PC-9 (cell line): ENCODE data around the gene SECTM1. TPM values are rescaled to one million over a fixed set of nuclear protein-coding genes. Genes with fewer than 3 reads are reported as not detected.

Experiments
- BruUV-seq: library from RNA; stranded (reverse); fragments of 400-500 nt; replicated peaks from 2 replicates; lab custom pipeline; 2021; lab: Mats Ljungman, UMichigan
- CTCF ChIA-PET: fragments of 300-600 bp; sonication (Branson Sonifier 250); formaldehyde crosslinking; loops from one replicate; lab custom pipeline; 2022; ENCODE audit warnings: antibody characterized with exemption; lab: Charles Lee
- POLR2A ChIA-PET: fragments of 300-600 bp; sonication (Branson Sonifier 250); formaldehyde crosslinking; loops from one replicate; lab custom pipeline; 2022; ENCODE audit warnings: antibody characterized with exemption; ENCODE audit not compliant: unreplicated experiment; lab: Charles Lee
- DNase-seq, 2 experiments: peaks; one replicate each; pipeline versions ENCODE4 v3.0.0 to v3.0.0-alpha.2; 2015 to 2022; ENCODE audit warnings: mixed read lengths in 1 of 2
- H2AFZ ChIP-seq: fragments of 200-600 bp; sonication (generic); 2 replicates; pipeline ENCODE4 v1.8.1; 2017; ENCODE audit warnings: antibody characterized with exemption
- H3F3A ChIP-seq: fragments of 200-600 bp; sonication (generic); 2 replicates; pipeline ENCODE4 v1.8.1; 2017; ENCODE audit warnings: antibody characterized with exemption, mild to moderate bottlenecking, low read depth; ENCODE audit not compliant: insufficient read depth
- H3K27ac ChIP-seq: fragments of 200-600 bp; sonication (generic); 2 replicates; pipeline ENCODE4 v1.6.1; 2016; ENCODE audit warnings: mixed run types
- H3K27me3 ChIP-seq: fragments of 200-600 bp; sonication (generic); 2 replicates; pipeline ENCODE4 v1.6.1; 2016; ENCODE audit warnings: low read depth, mixed run types; ENCODE audit not compliant: insufficient read depth
- H3K36me3 ChIP-seq: fragments of 200-600 bp; sonication (generic); 2 replicates; pipeline ENCODE4 v1.6.1; 2016; ENCODE audit warnings: low read depth, mixed run types
- H3K4me1 ChIP-seq: fragments of 200-600 bp; sonication (generic); replicated peaks from 2 replicates; pipeline ENCODE4 v1.6.1; 2016; ENCODE audit warnings: mixed run types; ENCODE audit not compliant: insufficient read depth
- H3K4me2 ChIP-seq: fragments of 200-600 bp; sonication (generic); 2 replicates; pipeline ENCODE4 v1.6.1; 2017; ENCODE audit warnings: mixed run types
- H3K4me3 ChIP-seq: fragments of 200-600 bp; sonication (generic); 2 replicates; pipeline ENCODE4 v1.6.1; 2016; ENCODE audit warnings: mixed run types
- H3K79me2 ChIP-seq: fragments of 200-600 bp; sonication (generic); 2 replicates; pipeline ENCODE4 v1.6.1; 2017; ENCODE audit warnings: low read depth, mixed run types
- H3K9me2 ChIP-seq: fragments of 200-600 bp; sonication (generic); 2 replicates; pipeline ENCODE4 v1.8.1; 2017; ENCODE audit warnings: mild to moderate bottlenecking; ENCODE audit not compliant: insufficient read depth
- H3K9me3 ChIP-seq: fragments of 200-600 bp; sonication (generic); 2 replicates; pipeline ENCODE4 v1.8.1; 2016; ENCODE audit warnings: low read depth; ENCODE audit not compliant: insufficient read depth
- H4K20me1 ChIP-seq: fragments of 200-600 bp; sonication (generic); 2 replicates; pipeline ENCODE4 v1.8.1; 2017; ENCODE audit not compliant: insufficient read depth
- EZH2 ChIP-seq: fragments of 200-600 bp; sonication (generic); IDR thresholded peaks from 2 replicates; pipeline ENCODE4 v1.8.0; 2017; ENCODE audit warnings: antibody characterized with exemption, low read depth
- intact Hi-C: fragments of 100-400 bp; cut with micrococcal nuclease; formaldehyde crosslinking; loops from one replicate; pipeline ENCODE4 v1.10.0; 2022; ENCODE audit not compliant: unreplicated experiment
- total RNA-seq: library from RNA; stranded (reverse); gene quantifications from 2 replicates; pipeline ENCODE4 v1.2.3, GENCODE V29; 2021
- TF ChIP-seq, protein P1 (sequence below): fragments of 200-600 bp; sonication (generic); conservative IDR thresholded peaks from 2 replicates; pipeline ENCODE4 v1.6.1; 2017; ENCODE audit warnings: mixed run types, antibody characterized with exemption, mild to moderate bottlenecking, moderate library complexity

Gene SECTM1
- total RNA-seq, 1 experiment from 2014 or later = 3.6 TPM

- Histone ChIP-seq H3K27ac (peak overlapping the region; percentile 90), H3K36me3 (no peaks in the 10 kb centered on the region), H3K9me2 (no peaks in the 10 kb centered on the region), H3K4me3 (no peak overlapping the region; the same call in 1 of the 2 replicates), H2AFZ (no peak overlapping the region), H4K20me1 (no peaks in the 10 kb centered on the region), H3K9me3 (no peaks in the 10 kb centered on the region), H3F3A (peaks cover 35% of the 10 kb centered on the region), H3K27me3 (no peaks in the 10 kb centered on the region), H3K4me2 (peak overlapping the region; percentile 70), H3K4me1 (peaks cover 48% of the 10 kb centered on the region), H3K79me2 (no peaks in the 10 kb centered on the region)
- ChIA-PET POLR2A (interaction anchor here (0.5 to 2.4 kb wide), 6 partner anchors 11 to 802 kb away, joined by 4 to 18 read pairs (median 6); no protein-coding TSS in a partner anchor), CTCF (interaction anchor here (0.5 kb wide), 1 partner anchor 486 kb away, joined by 4 read pairs; no protein-coding TSS in a partner anchor)
- intact Hi-C loops = loop anchor here (10.0 kb wide), 1 partner anchor 53 kb away; the partner anchor contains the start of gene SECTM1
- TSS peak; percentile 35 for BruUV-seq
- no peak for TF ChIP-seq EZH2
- TF ChIP-seq, protein P1, sequence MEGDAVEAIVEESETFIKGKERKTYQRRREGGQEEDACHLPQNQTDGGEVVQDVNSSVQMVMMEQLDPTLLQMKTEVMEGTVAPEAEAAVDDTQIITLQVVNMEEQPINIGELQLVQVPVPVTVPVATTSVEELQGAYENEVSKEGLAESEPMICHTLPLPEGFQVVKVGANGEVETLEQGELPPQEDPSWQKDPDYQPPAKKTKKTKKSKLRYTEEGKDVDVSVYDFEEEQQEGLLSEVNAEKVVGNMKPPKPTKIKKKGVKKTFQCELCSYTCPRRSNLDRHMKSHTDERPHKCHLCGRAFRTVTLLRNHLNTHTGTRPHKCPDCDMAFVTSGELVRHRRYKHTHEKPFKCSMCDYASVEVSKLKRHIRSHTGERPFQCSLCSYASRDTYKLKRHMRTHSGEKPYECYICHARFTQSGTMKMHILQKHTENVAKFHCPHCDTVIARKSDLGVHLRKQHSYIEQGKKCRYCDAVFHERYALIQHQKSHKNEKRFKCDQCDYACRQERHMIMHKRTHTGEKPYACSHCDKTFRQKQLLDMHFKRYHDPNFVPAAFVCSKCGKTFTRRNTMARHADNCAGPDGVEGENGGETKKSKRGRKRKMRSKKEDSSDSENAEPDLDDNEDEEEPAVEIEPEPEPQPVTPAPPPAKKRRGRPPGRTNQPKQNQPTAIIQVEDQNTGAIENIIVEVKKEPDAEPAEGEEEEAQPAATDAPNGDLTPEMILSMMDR = no peak
- peak; percentile 89 to 90 for DNase-seq
Observed at GRCh38 chr17:82281502-82282238, 51.9 kb downstream of the SECTM1 start.

DNA sequence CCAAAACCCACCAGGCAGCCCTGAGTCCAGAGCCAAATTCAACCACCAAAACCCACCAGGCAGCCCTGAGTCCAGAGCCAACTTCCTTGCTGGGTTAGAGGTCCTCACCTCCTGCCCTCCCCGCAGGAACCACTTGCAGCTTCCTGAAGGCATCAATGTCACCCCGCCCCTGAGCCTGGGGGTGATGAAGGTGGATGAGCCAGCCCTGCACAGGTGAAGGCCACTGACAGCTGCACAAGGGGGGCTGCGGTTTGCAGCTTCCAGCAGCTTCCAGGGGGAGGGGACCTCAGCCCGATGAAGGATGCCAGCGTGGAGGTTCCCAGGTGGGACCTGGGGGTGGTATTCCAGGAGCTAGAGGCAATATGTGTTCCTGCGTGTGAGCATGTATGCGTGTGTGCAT is 52.5 kb downstream of the SECTM1 start:
- Histone ChIP-seq H3K4me1 (peaks cover 52% of the 10 kb centered on the region), H3K4me2 (peak overlapping the region; percentile 70), H3K79me2 (no peaks in the 10 kb centered on the region), H3K4me3 (no peak overlapping the region), H4K20me1 (no peaks in the 10 kb centered on the region), H3K36me3 (no peaks in the 10 kb centered on the region), H3K9me3 (no peaks in the 10 kb centered on the region), H3K9me2 (no peaks in the 10 kb centered on the region), H2AFZ (no peak overlapping the region), H3F3A (peaks cover 40% of the 10 kb centered on the region), H3K27me3 (no peaks in the 10 kb centered on the region), H3K27ac (peak overlapping the region; percentile 23; the same call in 1 of the 2 replicates)
- intact Hi-C loops = loop anchor here (10.0 kb wide), 1 partner anchor 54 kb away; the partner anchor contains the start of gene SECTM1
- BruUV-seq = no TSS peak
- DNase-seq = peak in 1 of 2 experiments; percentile 42
- ChIA-PET CTCF (interaction anchor here (0.5 kb wide), 1 partner anchor 487 kb away, joined by 4 read pairs; no protein-coding TSS in a partner anchor), POLR2A (interaction anchor here (0.5 to 0.7 kb wide), 4 partner anchors 39 to 803 kb away, joined by 4 to 8 read pairs (median 4); no protein-coding TSS in a partner anchor)
- TF ChIP-seq, protein P1 = no peak
- TF ChIP-seq EZH2 = no peak

DNA sequence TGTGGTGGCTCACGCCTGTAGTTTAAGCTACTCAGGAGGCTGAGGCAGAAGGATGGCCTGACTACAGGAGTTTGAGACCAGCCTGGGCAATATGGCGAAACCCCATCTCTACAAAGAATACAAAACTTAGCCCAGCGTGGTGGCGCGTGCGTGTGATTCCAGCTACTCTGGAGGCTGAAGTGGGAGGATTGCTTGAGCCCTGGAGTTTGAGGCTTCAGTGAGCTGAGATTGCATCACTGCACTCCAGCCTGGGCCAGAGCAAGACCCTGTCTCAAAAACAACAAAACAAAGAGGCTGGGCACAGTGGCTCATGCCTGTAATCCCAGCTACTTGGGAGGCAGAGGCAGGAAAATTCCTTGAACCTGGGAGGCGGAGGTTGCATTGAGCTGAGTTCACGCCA is 53.0 kb downstream of the SECTM1 start:
- Histone ChIP-seq H3K9me2 (no peaks in the 10 kb centered on the region), H2AFZ (no peak overlapping the region), H3K4me2 (no peak overlapping the region; the same call in 1 of the 2 replicates), H3F3A (peaks cover 40% of the 10 kb centered on the region), H3K4me1 (peaks cover 52% of the 10 kb centered on the region), H3K27ac (0 out of 2 replicates have a peak overlapping the region, but pooled peaks have one; percentile 23), H3K36me3 (no peaks in the 10 kb centered on the region), H3K27me3 (no peaks in the 10 kb centered on the region), H3K79me2 (no peaks in the 10 kb centered on the region), H3K9me3 (no peaks in the 10 kb centered on the region), H4K20me1 (no peaks in the 10 kb centered on the region), H3K4me3 (no peak overlapping the region)
- TF ChIP-seq, protein P1 = no peak
- no peak for TF ChIP-seq EZH2
- intact Hi-C loops = loop anchor here (10.0 kb wide), 1 partner anchor 54 kb away; the partner anchor contains the start of gene SECTM1
- ChIA-PET CTCF (no interaction called here), POLR2A (no interaction called here)
- BruUV-seq = no TSS peak
- no peak for DNase-seq
